Measurements from ENCODE around the gene EIF3F.

DNA sequence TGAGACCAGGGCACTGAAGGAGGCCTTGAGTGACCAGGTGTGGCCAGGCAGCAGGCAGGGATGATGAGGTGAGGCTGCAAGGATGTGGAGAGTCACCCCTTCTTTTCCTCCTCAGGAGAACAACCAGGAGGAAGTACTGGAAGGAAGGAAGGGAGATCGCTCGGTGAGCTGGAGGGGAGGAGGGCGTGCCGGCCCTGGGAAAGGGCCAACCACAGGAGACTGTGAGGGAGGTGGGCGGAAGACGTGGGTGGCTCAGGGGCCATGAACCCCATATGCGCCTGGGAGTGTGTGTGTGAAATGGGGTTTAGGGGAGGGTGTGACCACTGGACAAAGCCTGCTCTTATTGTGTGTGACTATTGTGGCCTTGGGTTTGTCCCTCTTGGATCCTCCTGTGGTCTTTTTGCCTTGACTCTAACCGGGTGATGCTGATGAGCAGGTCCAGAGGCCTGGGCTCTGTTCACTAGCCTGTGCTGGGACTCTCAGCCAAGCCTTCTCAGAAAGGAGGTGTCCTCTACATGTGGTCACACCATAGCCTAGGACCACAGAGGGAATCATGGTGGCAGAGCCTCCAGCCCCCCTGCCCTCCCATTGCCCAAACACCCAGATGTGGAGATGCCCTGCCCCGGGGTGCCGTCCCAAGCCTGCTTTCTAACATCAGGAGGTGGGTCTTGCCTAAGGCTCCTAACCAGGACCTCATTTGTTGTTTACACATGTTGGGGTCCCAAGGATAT lies 52.6 kb downstream of the EIF3F start:
- no peak for TF ChIP-seq POLR2A (IDR thresholded peaks at IDR 0.05; ENCODE audit: low read depth, low read length)
- TF ChIP-seq, protein P1, sequence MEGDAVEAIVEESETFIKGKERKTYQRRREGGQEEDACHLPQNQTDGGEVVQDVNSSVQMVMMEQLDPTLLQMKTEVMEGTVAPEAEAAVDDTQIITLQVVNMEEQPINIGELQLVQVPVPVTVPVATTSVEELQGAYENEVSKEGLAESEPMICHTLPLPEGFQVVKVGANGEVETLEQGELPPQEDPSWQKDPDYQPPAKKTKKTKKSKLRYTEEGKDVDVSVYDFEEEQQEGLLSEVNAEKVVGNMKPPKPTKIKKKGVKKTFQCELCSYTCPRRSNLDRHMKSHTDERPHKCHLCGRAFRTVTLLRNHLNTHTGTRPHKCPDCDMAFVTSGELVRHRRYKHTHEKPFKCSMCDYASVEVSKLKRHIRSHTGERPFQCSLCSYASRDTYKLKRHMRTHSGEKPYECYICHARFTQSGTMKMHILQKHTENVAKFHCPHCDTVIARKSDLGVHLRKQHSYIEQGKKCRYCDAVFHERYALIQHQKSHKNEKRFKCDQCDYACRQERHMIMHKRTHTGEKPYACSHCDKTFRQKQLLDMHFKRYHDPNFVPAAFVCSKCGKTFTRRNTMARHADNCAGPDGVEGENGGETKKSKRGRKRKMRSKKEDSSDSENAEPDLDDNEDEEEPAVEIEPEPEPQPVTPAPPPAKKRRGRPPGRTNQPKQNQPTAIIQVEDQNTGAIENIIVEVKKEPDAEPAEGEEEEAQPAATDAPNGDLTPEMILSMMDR (IDR thresholded peaks at IDR 0.05; ENCODE audit: extremely low read depth in 1 of 2, insufficient read depth in 1 of 2, low read depth in 1 of 2, low read length in 2 of 2) = no peak
- TF ChIP-seq EZH2 (IDR thresholded peaks at IDR 0.05; ENCODE audit: borderline replicate concordance, low read depth, low read length, severe bottlenecking) = no peak
- no peak for TF ChIP-seq GATA2 (IDR thresholded peaks at IDR 0.05; ENCODE audit: insufficient read depth, insufficient read length, low read depth, low read length)
- TF ChIP-seq, protein P2, sequence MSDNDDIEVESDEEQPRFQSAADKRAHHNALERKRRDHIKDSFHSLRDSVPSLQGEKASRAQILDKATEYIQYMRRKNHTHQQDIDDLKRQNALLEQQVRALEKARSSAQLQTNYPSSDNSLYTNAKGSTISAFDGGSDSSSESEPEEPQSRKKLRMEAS (IDR thresholded peaks at IDR 0.05; ENCODE audit: insufficient read depth, insufficient read length) = no peak
- no peak for TF ChIP-seq MYC (IDR thresholded peaks at IDR 0.05; ENCODE audit: low read depth, low read length)
- TF ChIP-seq POLR2AphosphoS5 (IDR thresholded peaks at IDR 0.05; ENCODE audit: insufficient read depth, low read depth, low read length) = no peak
- TF ChIP-seq JUN (IDR thresholded peaks at IDR 0.05; ENCODE audit: borderline replicate concordance, insufficient read depth, insufficient read length, low read depth) = no peak
- TF ChIP-seq FOS (IDR thresholded peaks at IDR 0.05; ENCODE audit: borderline replicate concordance, insufficient read depth, low read length) = no peak
